H1 (cell line): Measurements from ENCODE around the gene MYO18A. TPM values are rescaled to one million over a fixed set of nuclear protein-coding genes. Genes with fewer than 3 reads are reported as not detected.

Source experiments
- CTCF ChIA-PET: fragments of 300-600 bp; sonication (Branson Sonifier 250); formaldehyde crosslinking; loops from one replicate; lab custom pipeline; 2021; ENCODE audit not compliant: partially characterized antibody; lab: Charles Lee
- POLR2A ChIA-PET: fragments of 300-600 bp; sonication (Branson Sonifier 250); formaldehyde crosslinking; loops from one replicate; lab custom pipeline; 2021; ENCODE audit warnings: inconsistent platforms; ENCODE audit not compliant: partially characterized antibody; lab: Charles Lee
- DNase-seq, 2 experiments: peaks; one replicate each; pipeline versions ENCODE4 v3.0.0 to v3.0.0-alpha.2; 2010 to 2022; ENCODE audit warnings: low spot score in 2 of 2, low read depth in 1 of 2, mixed read lengths in 1 of 2
- FAIRE-seq: peaks from 2 replicates; lab custom pipeline; 2011; peaks lifted over from hg19 to GRCh38; lab: Jason Lieb, UNC
- H2AFZ ChIP-seq: 2 replicates; pipeline ENCODE4 v1.8.1; 2012; ENCODE audit warnings: low read length, inconsistent platforms
- H2AK5ac ChIP-seq: 2 replicates; pipeline ENCODE4 v1.6.1; 2013; ENCODE audit warnings: low read depth, low read length
- H2BK120ac ChIP-seq: replicated peaks from 2 replicates; pipeline ENCODE3; 2013; ENCODE audit warnings: low read depth, low read length, inconsistent platforms
- H2BK12ac ChIP-seq: 2 replicates; pipeline ENCODE4 v1.6.1; 2013; ENCODE audit warnings: low read depth, low read length
- H2BK15ac ChIP-seq: 2 replicates; pipeline ENCODE4 v1.6.1; 2013; ENCODE audit warnings: low read length
- H2BK20ac ChIP-seq: 2 replicates; pipeline ENCODE4 v1.6.1; 2013; ENCODE audit warnings: low read length
- H2BK5ac ChIP-seq: 2 replicates; pipeline ENCODE4 v1.6.1; 2013; ENCODE audit warnings: low read depth, low read length
- H3K14ac ChIP-seq: 2 replicates; pipeline ENCODE4 v1.6.1; 2013; ENCODE audit warnings: inconsistent platforms; ENCODE audit not compliant: insufficient read length
- H3K18ac ChIP-seq: 2 replicates; pipeline ENCODE4 v1.6.1; 2013; ENCODE audit warnings: low read length; ENCODE audit errors: extremely low read depth
- H3K23ac ChIP-seq: 2 replicates; pipeline ENCODE4 v1.6.1; 2013; ENCODE audit warnings: inconsistent platforms; ENCODE audit not compliant: insufficient read length
- H3K23me2 ChIP-seq: 2 replicates; pipeline ENCODE4 v1.6.1; 2013; ENCODE audit warnings: low read depth, low read length
- H3K27ac ChIP-seq: 2 replicates; pipeline ENCODE4 v1.6.1; 2011; ENCODE audit warnings: low read depth, low read length, inconsistent platforms
- H3K27me3 ChIP-seq, 4 experiments: replicated peaks in 1 of 4; 1 replicate in 1 of 4; 2 replicates in 3 of 4; pipeline versions ENCODE4 v1.6.1 to v1.8.1; 2011 to 2013; ENCODE audit warnings: low read length in 3 of 4, mild to moderate bottlenecking in 3 of 4, inconsistent platforms in 2 of 4, mixed read lengths in 2 of 4, moderate library complexity in 1 of 4; ENCODE audit not compliant: control insufficient read depth in 3 of 4, insufficient read depth in 3 of 4; ENCODE audit errors: extremely low read depth in 1 of 4
- H3K36me3 ChIP-seq, 4 experiments: 2 replicates each; pipeline versions ENCODE4 v1.6.1 to v1.8.1; 2011 to 2013; ENCODE audit warnings: mild to moderate bottlenecking in 4 of 4, low read length in 3 of 4, moderate library complexity in 2 of 4, control low read depth in 1 of 4, inconsistent platforms in 1 of 4; ENCODE audit not compliant: insufficient read depth in 4 of 4, control insufficient read depth in 2 of 4
- H3K4ac ChIP-seq: replicated peaks from 2 replicates; pipeline ENCODE3; 2013; ENCODE audit warnings: low read length, low read depth, mixed read lengths, inconsistent platforms; ENCODE audit not compliant: insufficient read length
- H3K4me1 ChIP-seq, 4 experiments: replicated peaks in 1 of 4; 1 replicate in 1 of 4; 2 replicates in 3 of 4; pipeline versions ENCODE4 v1.6.1 to v1.8.1; 2011 to 2013; ENCODE audit warnings: low read length in 3 of 4, inconsistent platforms in 2 of 4, mixed read lengths in 1 of 4; ENCODE audit not compliant: insufficient read depth in 4 of 4, control insufficient read depth in 3 of 4
- H3K4me2 ChIP-seq, 2 experiments: 2 replicates each; pipeline versions ENCODE4 v1.6.1 to v1.8.1; 2011 to 2013; ENCODE audit warnings: low read depth in 2 of 2, low read length in 2 of 2, control low read depth in 1 of 2, inconsistent platforms in 1 of 2, mild to moderate bottlenecking in 1 of 2; ENCODE audit not compliant: insufficient read depth in 1 of 2
- H3K4me3 ChIP-seq, 4 experiments: fragments of 200-600, 300-600 bp in 1 of 4; sonication (generic), shearing (Covaris generic), sonication (Bioruptor Twin) in 1 of 4; 2 replicates each; pipeline versions ENCODE4 v1.5.1 to v1.8.1; 2011 to 2016; ENCODE audit warnings: low read length in 4 of 4, low read depth in 3 of 4, control low read depth in 2 of 4, inconsistent platforms in 2 of 4, mild to moderate bottlenecking in 2 of 4, mixed read lengths in 1 of 4, moderate library complexity in 1 of 4; ENCODE audit not compliant: insufficient read depth in 2 of 4; ENCODE audit errors: extremely low read depth in 1 of 4
- H3K56ac ChIP-seq: replicated peaks from 2 replicates; pipeline ENCODE3; 2013; ENCODE audit warnings: low read depth, mild to moderate bottlenecking, mixed read lengths, low read length, inconsistent platforms; ENCODE audit not compliant: insufficient read length
- H3K79me1 ChIP-seq: 2 replicates; pipeline ENCODE4 v1.6.1; 2013; ENCODE audit warnings: low read depth, low read length, control low read depth
- H3K79me2 ChIP-seq, 2 experiments: 2 replicates each; pipeline versions ENCODE4 v1.6.1 to v1.8.1; 2012 to 2013; ENCODE audit warnings: low read length in 2 of 2, mild to moderate bottlenecking in 2 of 2, inconsistent platforms in 1 of 2; ENCODE audit not compliant: insufficient read depth in 2 of 2, control insufficient read depth in 1 of 2
- H3K9ac ChIP-seq, 4 experiments: replicated peaks in 1 of 4; 1 replicate in 1 of 4; 2 replicates in 3 of 4; pipeline versions ENCODE4 v1.6.1 to v1.8.1; 2011 to 2013; ENCODE audit warnings: low read depth in 3 of 4, low read length in 3 of 4, control low read depth in 2 of 4, mild to moderate bottlenecking in 2 of 4, moderate library complexity in 2 of 4, inconsistent platforms in 1 of 4; ENCODE audit errors: extremely low read depth in 1 of 4
- H3K9me3 ChIP-seq, 2 experiments: 2 replicates each; pipeline versions ENCODE4 v1.6.1 to v1.8.1; 2012 to 2013; ENCODE audit warnings: mild to moderate bottlenecking in 2 of 2, moderate library complexity in 2 of 2, control low read depth in 1 of 2, inconsistent platforms in 1 of 2, low read depth in 1 of 2, low read length in 1 of 2, mixed read lengths in 1 of 2; ENCODE audit not compliant: insufficient read depth in 2 of 2
- H4K20me1 ChIP-seq, 2 experiments: replicated peaks in 1 of 2; 2 replicates each; pipeline versions ENCODE3 to v1.8.1; 2011 to 2013; ENCODE audit warnings: inconsistent platforms in 2 of 2, low read length in 2 of 2, mild to moderate bottlenecking in 1 of 2; ENCODE audit not compliant: insufficient read depth in 2 of 2, control insufficient read depth in 1 of 2
- H4K5ac ChIP-seq: 2 replicates; pipeline ENCODE4 v1.6.1; 2013; ENCODE audit warnings: low read length, low read depth, mixed read lengths, inconsistent platforms; ENCODE audit not compliant: insufficient read length
- H4K8ac ChIP-seq: 2 replicates; pipeline ENCODE4 v1.8.0; 2013; ENCODE audit warnings: mild to moderate bottlenecking, moderate library complexity, low read length, inconsistent platforms; ENCODE audit not compliant: insufficient read depth; ENCODE audit errors: extremely low read depth
- H4K91ac ChIP-seq: replicated peaks from 2 replicates; pipeline ENCODE3; 2013; ENCODE audit warnings: low read length, mixed read lengths, inconsistent platforms; ENCODE audit not compliant: insufficient read length
- CBX8 ChIP-seq: fragments of 300-800, 300-1000 bp; sonication (generic); IDR thresholded peaks from 2 replicates; pipeline ENCODE4 v1.7.1; 2016; ENCODE audit warnings: low read depth, low read length, borderline replicate concordance
- CTBP2 ChIP-seq: IDR thresholded peaks from 2 replicates; pipeline ENCODE4 v1.7.0; 2011; ENCODE audit warnings: borderline replicate concordance, mild to moderate bottlenecking, moderate library complexity, mixed read lengths, low read length; ENCODE audit not compliant: insufficient read depth, insufficient read length
- EZH2 ChIP-seq: fragments of 200-600 bp; sonication (generic); IDR thresholded peaks from 2 replicates; pipeline ENCODE4 v1.7.1; 2012; ENCODE audit warnings: low read depth, mild to moderate bottlenecking, moderate library complexity, low read length, inconsistent platforms; ENCODE audit not compliant: severe bottlenecking
- JUND ChIP-seq: IDR thresholded peaks from 2 replicates; pipeline ENCODE4 v1.6.1; 2011; ENCODE audit warnings: mild to moderate bottlenecking, improper control_type of control experiment, low read length
- NRF1 ChIP-seq: IDR thresholded peaks from 2 replicates; pipeline ENCODE4 v1.6.1; 2011; ENCODE audit warnings: mild to moderate bottlenecking, low read depth, low read length, improper control_type of control experiment
- WGBS, 2 experiments: shearing (Covaris generic) in 1 of 2; methylation state at CpG; one replicate each; pipeline versions ENCODE4 v1.1.6 to v1.1.7; 2013 to 2015; ENCODE audit warnings: low lambda C conversion rate in 2 of 2, mixed read lengths in 2 of 2, inconsistent platforms in 1 of 2, low coverage in 1 of 2, missing lambda C conversion rate in 1 of 2; ENCODE audit not compliant: insufficient replicate concordance in 2 of 2, insufficient coverage in 1 of 2, insufficient read length in 1 of 2; ENCODE audit errors: extremely low coverage in 1 of 2, missing lambda C conversion rate in 1 of 2; 5-methylcytosine and 5-hydroxymethylcytosine counted together
- polyA plus RNA-seq, 7 experiments: library from polyadenylated mRNA; depleted of rRNA in 3 of 7; stranded (reverse) in 5 of 7; unstranded in 2 of 7; fragments of >200 nt in 5 of 7; fragments of 200-250 nt in 2 of 7; gene quantifications; 1 replicate in 5 of 7; 2 replicates in 1 of 7; 4 replicates in 1 of 7; pipeline versions ENCODE4 v1.2.1 to v1.2.3, GENCODE V29; 2011 to 2013; ENCODE audit warnings: missing spikeins in 2 of 7, mixed read lengths in 2 of 7
- total RNA-seq: library from RNA; stranded (reverse); fragmentation: NEBNext Ultra II Directional; extraction: Animal tissue kit (Norgen Biotek cat#: 25700); gene quantifications from 2 replicates; pipeline ENCODE4 v1.2.1, GENCODE V29; 2021
- TF ChIP-seq, protein P1 (sequence below), 3 experiments: IDR thresholded peaks; 1 replicate in 2 of 3; 2 replicates in 1 of 3; pipeline versions ENCODE4 v1.5.1 to v1.6.1; 2011; ENCODE audit warnings: low read length in 3 of 3, mild to moderate bottlenecking in 3 of 3, inconsistent platforms in 2 of 3, low read depth in 1 of 3, moderate library complexity in 1 of 3; ENCODE audit not compliant: insufficient read depth in 1 of 3; ENCODE audit errors: control extremely low read depth in 1 of 3

Gene MYO18A
- total and polyA plus RNA-seq, 2 of the 8 experiments (the other 6 are each of a cell fraction or from before 2014, with no cell fraction given): 7.6 to 43.8 TPM

DNA sequence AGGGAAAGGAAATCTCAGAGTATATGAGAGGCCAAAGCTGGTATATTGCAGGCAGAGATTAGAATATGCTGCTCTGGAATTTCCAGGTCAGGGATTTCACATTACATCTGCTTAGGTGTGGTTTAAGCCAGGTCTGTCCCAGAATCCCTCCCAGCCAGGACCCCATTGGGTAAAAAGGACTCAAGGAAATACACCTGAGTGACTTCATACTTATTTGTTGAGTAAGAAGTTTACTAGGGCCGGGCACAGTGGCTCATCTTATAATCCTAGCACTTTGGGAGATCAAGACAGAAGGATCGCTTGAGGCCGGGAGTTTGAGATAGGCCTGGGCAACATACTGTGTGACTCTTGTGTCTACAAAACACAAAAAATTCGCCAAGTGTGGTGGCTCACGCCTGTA, 130.0 kb downstream of the MYO18A start:
- H3K23me2 ChIP-seq: no peaks in the 10 kb centered on the region
- peaks cover 0 to 22% (median 1%) of the 10 kb centered on the region in 4 experiments; a peak in 5 of 8 replicates for H3K36me3 ChIP-seq
- no peak overlapping the region for H4K8ac ChIP-seq
- no peak overlapping the region; the same call in 1 of the 2 replicates for H3K27ac ChIP-seq
- POLR2A ChIA-PET: interaction anchor here (0.9 to 2.4 kb wide), 6 partner anchors 8 to 55 kb away, joined by 3 to 8 read pairs (median 4); no protein-coding TSS in a partner anchor
- no peak overlapping the region for H3K4me2 ChIP-seq
- H4K91ac ChIP-seq: no peak overlapping the region
- no peak overlapping the region for H3K23ac ChIP-seq
- 0 out of 2 replicates have a peak overlapping the region, but pooled peaks have one; percentile 19 for H2BK15ac ChIP-seq
- H3K4ac ChIP-seq: no peak overlapping the region
- no peaks in the 10 kb centered on the region for H4K20me1 ChIP-seq
- H4K5ac ChIP-seq: no peak overlapping the region
- H3K79me1 ChIP-seq: no peaks in the 10 kb centered on the region
- H3K9ac ChIP-seq: no peak overlapping the region
- H2AFZ ChIP-seq: no peak overlapping the region
- no peak overlapping the region for H3K18ac ChIP-seq
- no peak overlapping the region for H2BK12ac ChIP-seq
- WGBS, 2 experiments: 100% methylated on average over 4 of the region's 5 CpGs; no CpG with 5 or more reads in 1 of the 2 experiments
- CTCF ChIA-PET: interaction anchor here (1.2 to 2.3 kb wide), 8 partner anchors 13 to 97 kb away, joined by 3 to 9 read pairs (median 4); no protein-coding TSS in a partner anchor
- peaks cover 3 to 8% (median 7%) of the 10 kb centered on the region in 4 experiments for H3K4me1 ChIP-seq
- no peak overlapping the region for H3K14ac ChIP-seq
- no peak overlapping the region for H3K4me3 ChIP-seq
- DNase-seq: no peak
- no peak for FAIRE-seq
- no peak overlapping the region for H2AK5ac ChIP-seq
- H3K27me3 ChIP-seq: no peaks in the 10 kb centered on the region
- H3K56ac ChIP-seq: no peak overlapping the region
- H2BK120ac ChIP-seq: no peak overlapping the region
- no peak overlapping the region for H2BK5ac ChIP-seq
- TF ChIP-seq, protein P1, sequence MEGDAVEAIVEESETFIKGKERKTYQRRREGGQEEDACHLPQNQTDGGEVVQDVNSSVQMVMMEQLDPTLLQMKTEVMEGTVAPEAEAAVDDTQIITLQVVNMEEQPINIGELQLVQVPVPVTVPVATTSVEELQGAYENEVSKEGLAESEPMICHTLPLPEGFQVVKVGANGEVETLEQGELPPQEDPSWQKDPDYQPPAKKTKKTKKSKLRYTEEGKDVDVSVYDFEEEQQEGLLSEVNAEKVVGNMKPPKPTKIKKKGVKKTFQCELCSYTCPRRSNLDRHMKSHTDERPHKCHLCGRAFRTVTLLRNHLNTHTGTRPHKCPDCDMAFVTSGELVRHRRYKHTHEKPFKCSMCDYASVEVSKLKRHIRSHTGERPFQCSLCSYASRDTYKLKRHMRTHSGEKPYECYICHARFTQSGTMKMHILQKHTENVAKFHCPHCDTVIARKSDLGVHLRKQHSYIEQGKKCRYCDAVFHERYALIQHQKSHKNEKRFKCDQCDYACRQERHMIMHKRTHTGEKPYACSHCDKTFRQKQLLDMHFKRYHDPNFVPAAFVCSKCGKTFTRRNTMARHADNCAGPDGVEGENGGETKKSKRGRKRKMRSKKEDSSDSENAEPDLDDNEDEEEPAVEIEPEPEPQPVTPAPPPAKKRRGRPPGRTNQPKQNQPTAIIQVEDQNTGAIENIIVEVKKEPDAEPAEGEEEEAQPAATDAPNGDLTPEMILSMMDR (IDR thresholded peaks at IDR 0.05; ENCODE audit: control extremely low read depth in 1 of 3, insufficient read depth in 1 of 3, low read depth in 1 of 3, low read length in 3 of 3): no peak
- TF ChIP-seq CBX8 (no peak), NRF1 (no peak), EZH2 (no peak), JUND (no peak), CTBP2 (no peak)
- no peaks in the 10 kb centered on the region for H3K9me3 ChIP-seq
- H3K79me2 ChIP-seq: no peaks in the 10 kb centered on the region
- H2BK20ac ChIP-seq: no peak overlapping the region
